IMR-90 (cell line): ENCODE measurements around the gene ZNF273. TPM values are rescaled to one million over a fixed set of nuclear protein-coding genes. Genes with fewer than 3 reads are reported as not detected.

Source experiments
- ATAC-seq: fragments of 200-7000 bp; cut with Tn5 transposase; 2 replicates; pipeline ENCODE4 v1.9.1; 2020; ENCODE audit warnings: low read depth, mild to moderate bottlenecking, moderate library complexity
- BruUV-seq: library from RNA; stranded (reverse); fragments of 400-500 nt; replicated peaks from 2 replicates; lab custom pipeline; 2021; lab: Mats Ljungman, UMichigan
- CTCF ChIA-PET: fragments of 300-600 bp; formaldehyde crosslinking; extraction: SDS; loops from one replicate; lab custom pipeline; 2021; ENCODE audit warnings: antibody characterized with exemption; lab: Yijun Ruan, JAX
- POLR2A ChIA-PET: fragments of 300-600 bp; sonication (Branson Sonifier 250); formaldehyde crosslinking; loops from one replicate; lab custom pipeline; 2022; ENCODE audit warnings: antibody characterized with exemption; ENCODE audit not compliant: unreplicated experiment; lab: Charles Lee
- DNase-seq: peaks from one replicate; pipeline ENCODE4 v3.0.0; 2013
- H2AFZ ChIP-seq: replicated peaks from 2 replicates; pipeline ENCODE3; 2013; ENCODE audit warnings: low read length, mild to moderate bottlenecking; ENCODE audit not compliant: poor library complexity
- H2AK5ac ChIP-seq: 2 replicates; pipeline ENCODE4 v1.6.1; 2013; ENCODE audit warnings: low read depth, low read length, inconsistent platforms
- H2AK9ac ChIP-seq: replicated peaks from 2 replicates; pipeline ENCODE3; 2013; ENCODE audit warnings: mild to moderate bottlenecking, low read depth, low read length, moderate library complexity; ENCODE audit not compliant: poor library complexity
- H2BK120ac ChIP-seq: 2 replicates; pipeline ENCODE4 v1.6.1; 2013; ENCODE audit warnings: low read depth, low read length, inconsistent platforms
- H2BK15ac ChIP-seq: 3 replicates; pipeline ENCODE4 v1.6.1; 2013; ENCODE audit warnings: low read depth, low read length, inconsistent platforms
- H2BK20ac ChIP-seq: 2 replicates; pipeline ENCODE4 v1.6.1; 2013; ENCODE audit warnings: low read depth, mild to moderate bottlenecking, inconsistent platforms, low read length, moderate library complexity
- H2BK5ac ChIP-seq: 2 replicates; pipeline ENCODE4 v1.6.1; 2013; ENCODE audit warnings: mild to moderate bottlenecking, low read depth, low read length, inconsistent platforms; ENCODE audit not compliant: poor library complexity, severe bottlenecking
- H3K14ac ChIP-seq: replicated peaks from 2 replicates; pipeline ENCODE4 v1.6.1; 2013; ENCODE audit warnings: low read depth, low read length, inconsistent platforms
- H3K18ac ChIP-seq: 2 replicates; pipeline ENCODE4 v1.6.1; 2013; ENCODE audit warnings: low read depth, low read length, control low read depth
- H3K23ac ChIP-seq: 2 replicates; pipeline ENCODE4 v1.6.1; 2013; ENCODE audit warnings: low read depth, low read length, inconsistent platforms
- H3K27ac ChIP-seq: 2 replicates; pipeline ENCODE4 v1.5.1; 2013; ENCODE audit warnings: mild to moderate bottlenecking, control low read depth, low read length; ENCODE audit not compliant: insufficient read depth
- H3K27me3 ChIP-seq: 2 replicates; pipeline ENCODE4 v1.6.1; 2013; ENCODE audit warnings: low read length; ENCODE audit not compliant: control insufficient read depth, insufficient read depth
- H3K36me3 ChIP-seq: 2 replicates; pipeline ENCODE4 v1.6.1; 2013; ENCODE audit warnings: low read length, mixed read lengths; ENCODE audit not compliant: control insufficient read depth, insufficient read depth
- H3K4ac ChIP-seq: 2 replicates; pipeline ENCODE4 v1.6.1; 2013; ENCODE audit warnings: low read depth, low read length, inconsistent platforms
- H3K4me1 ChIP-seq: 2 replicates; pipeline ENCODE4 v1.6.1; 2013; ENCODE audit warnings: low read length, mixed read lengths; ENCODE audit not compliant: control insufficient read depth, insufficient read depth
- H3K4me2 ChIP-seq: 2 replicates; pipeline ENCODE4 v1.6.1; 2013; ENCODE audit warnings: low read depth, mild to moderate bottlenecking, control low read depth, low read length, moderate library complexity
- H3K4me3 ChIP-seq: 2 replicates; pipeline ENCODE4 v1.5.1; 2013; ENCODE audit warnings: low read depth, mild to moderate bottlenecking, control low read depth, low read length, moderate library complexity; ENCODE audit not compliant: insufficient read depth
- H3K56ac ChIP-seq: 2 replicates; pipeline ENCODE4 v1.6.1; 2013; ENCODE audit warnings: low read length, inconsistent platforms; ENCODE audit not compliant: insufficient read depth; ENCODE audit errors: extremely low read depth
- H3K79me1 ChIP-seq, 2 experiments: 2 replicates each; pipeline ENCODE4 v1.6.1; 2013; ENCODE audit warnings: low read length in 2 of 2, inconsistent platforms in 1 of 2, low read depth in 1 of 2
- H3K9ac ChIP-seq: 2 replicates; pipeline ENCODE4 v1.6.1; 2013; ENCODE audit warnings: low read depth, low read length, control low read depth
- H3K9me1 ChIP-seq: 2 replicates; pipeline ENCODE4 v1.6.1; 2013; ENCODE audit warnings: low read length, inconsistent platforms; ENCODE audit not compliant: insufficient read depth
- H3K9me3 ChIP-seq: 2 replicates; pipeline ENCODE4 v1.6.1; 2013; ENCODE audit warnings: low read length; ENCODE audit not compliant: control insufficient read depth, insufficient read depth
- H4K20me1 ChIP-seq: 2 replicates; pipeline ENCODE4 v1.6.1; 2013; ENCODE audit warnings: low read length, inconsistent platforms; ENCODE audit not compliant: insufficient read depth
- H4K5ac ChIP-seq: 2 replicates; pipeline ENCODE4 v1.6.1; 2013; ENCODE audit warnings: mild to moderate bottlenecking, low read depth, low read length, control low read depth
- H4K8ac ChIP-seq, 2 experiments: 2 replicates each; pipeline ENCODE4 v1.6.1; 2013; ENCODE audit warnings: low read depth in 2 of 2, low read length in 2 of 2, control low read depth in 1 of 2, inconsistent platforms in 1 of 2
- H4K91ac ChIP-seq: 2 replicates; pipeline ENCODE4 v1.6.1; 2013; ENCODE audit warnings: low read depth, low read length, inconsistent platforms; ENCODE audit not compliant: insufficient read depth
- CHD1 ChIP-seq: IDR thresholded peaks from 2 replicates; pipeline ENCODE4 v1.6.1; 2012; ENCODE audit warnings: low read depth, low read length, improper control_type of control experiment
- MAFK ChIP-seq: IDR thresholded peaks from 2 replicates; pipeline ENCODE4 v1.6.1; 2012; ENCODE audit warnings: low read depth, low read length, improper control_type of control experiment
- MAZ ChIP-seq: IDR thresholded peaks from 2 replicates; pipeline ENCODE4 v1.6.1; 2012; ENCODE audit warnings: low read depth, mild to moderate bottlenecking, low read length, improper control_type of control experiment, moderate library complexity, borderline replicate concordance
- POLR2A ChIP-seq: IDR thresholded peaks from 2 replicates; pipeline ENCODE4 v1.6.1; 2012; ENCODE audit warnings: mild to moderate bottlenecking, low read depth, low read length
- RCOR1 ChIP-seq: IDR thresholded peaks from 2 replicates; pipeline ENCODE4 v1.6.1; 2012; ENCODE audit warnings: mild to moderate bottlenecking, low read length, improper control_type of control experiment; ENCODE audit not compliant: insufficient replicate concordance
- WGBS, 2 experiments: methylation state at CpG; one replicate each; pipeline versions ENCODE4 v1.1.5 to v1.1.7; 2013; ENCODE audit warnings: missing lambda C conversion rate in 2 of 2; ENCODE audit not compliant: insufficient read length in 1 of 2; ENCODE audit errors: extremely low coverage in 2 of 2; 5-methylcytosine and 5-hydroxymethylcytosine counted together
- dilution Hi-C: fragments of 300-500 bp; cut with HindIII; formaldehyde crosslinking; loops from one replicate; pipeline ENCODE4 v1.14.3; 2018; ENCODE audit warnings: low sequenced_read_pairs; ENCODE audit not compliant: unreplicated experiment
- in situ Hi-C: fragments of 300-500 bp; cut with MboI; formaldehyde crosslinking; loops from 3 replicates; pipeline ENCODE4 v1.14.3; 2019; ENCODE audit warnings: low sequenced_read_pairs, inconsistent platforms, mixed read lengths
- intact Hi-C: fragments of 100-400 bp; cut with micrococcal nuclease; formaldehyde crosslinking; loops from 2 replicates; pipeline ENCODE4 v1.10.0; 2022
- polyA plus RNA-seq, 3 experiments: library from polyadenylated mRNA; depleted of rRNA; stranded (reverse); fragments of >200 nt; gene quantifications; 2 replicates each; pipeline ENCODE4 v1.2.3, GENCODE V29; 2012; ENCODE audit warnings: low replicate concordance in 1 of 3
- total RNA-seq: library from RNA; depleted of rRNA; stranded (reverse); fragments of >200 nt; gene quantifications from 2 replicates; pipeline ENCODE4 v1.2.3, GENCODE V29; 2012

ZNF273 gene
- total and polyA plus RNA-seq, 2 of the 4 experiments (the other 2 are of a cell fraction) = 1.5 to 2.7 TPM

GRCh38 chr7:64905547-64905946, 2.5 kb downstream of the ZNF273 start:
- H3K9me3 ChIP-seq = no peaks in the 10 kb centered on the region
- dilution Hi-C loops (no loop called here), in situ Hi-C loops (no loop called here), intact Hi-C loops (no loop called here)
- no peaks in the 10 kb centered on the region; the same call in 1 of the 2 replicates for H4K20me1 ChIP-seq
- H2BK20ac ChIP-seq = no peak overlapping the region
- H3K23ac ChIP-seq = no peak overlapping the region
- H3K18ac ChIP-seq = no peak overlapping the region
- POLR2A ChIA-PET = no interaction called here
- H3K56ac ChIP-seq = no peak overlapping the region
- no TSS peak for BruUV-seq
- H3K9me1 ChIP-seq = no peaks in the 10 kb centered on the region
- CTCF ChIA-PET = no interaction called here
- ATAC-seq (no peak), DNase-seq (no peak)
- H3K4me2 ChIP-seq = peak overlapping the region; percentile 51; the same call in 1 of the 2 replicates
- H3K79me1 ChIP-seq = peaks cover 26 to 28% of the 10 kb centered on the region in 2 experiments
- H2BK5ac ChIP-seq = no peak overlapping the region
- WGBS, 2 experiments = 100% methylated on average over 1 of the region's 4 CpGs; no CpG with 5 or more reads in 1 of the 2 experiments
- H2AFZ ChIP-seq = no peak overlapping the region
- no peak overlapping the region for H3K27ac ChIP-seq
- no peaks in the 10 kb centered on the region for H3K27me3 ChIP-seq
- no peak overlapping the region for H3K9ac ChIP-seq
- H2AK5ac ChIP-seq = no peak overlapping the region
- H2AK9ac ChIP-seq = no peak overlapping the region
- no peak overlapping the region for H4K5ac ChIP-seq
- H3K4me1 ChIP-seq = peaks cover 4% of the 10 kb centered on the region; the same call in 1 of the 2 replicates
- no peak overlapping the region for H2BK15ac ChIP-seq
- no peaks in the 10 kb centered on the region for H3K36me3 ChIP-seq
- H3K4me3 ChIP-seq = no peak overlapping the region
- no peak overlapping the region for H3K4ac ChIP-seq
- no peak for TF ChIP-seq RCOR1
- TF ChIP-seq MAFK = no peak
- no peak for TF ChIP-seq MAZ
- TF ChIP-seq POLR2A = no peak
- TF ChIP-seq CHD1 = no peak
- 0 out of 4 replicates have a peak overlapping the region, but pooled peaks of 1 of the 2 experiments have one; percentile 15 for H4K8ac ChIP-seq
- H2BK120ac ChIP-seq = no peak overlapping the region
- H4K91ac ChIP-seq = no peak overlapping the region
- no peak overlapping the region for H3K14ac ChIP-seq
